Loucy (cell line): Measurements from ENCODE around the gene MUC13.

Experiments used
- H2AFZ ChIP-seq: fragments of 200-600 bp; sonication (generic); 2 replicates; pipeline ENCODE4 v1.6.0; 2016; ENCODE audit warnings: antibody characterized with exemption, mild to moderate bottlenecking, low read length, moderate library complexity
- H3F3A ChIP-seq: fragments of 200-600 bp; 2 replicates; pipeline ENCODE4 v1.6.0; 2016; ENCODE audit warnings: antibody characterized with exemption, low read depth, mild to moderate bottlenecking
- H3K27me3 ChIP-seq: fragments of 200-600 bp; sonication (generic); 2 replicates; pipeline ENCODE4 v1.6.1; 2014; ENCODE audit warnings: low read length, mild to moderate bottlenecking; ENCODE audit not compliant: insufficient read depth, poor library complexity, severe bottlenecking
- H3K36me3 ChIP-seq: fragments of 200-600 bp; sonication (generic); 2 replicates; pipeline ENCODE4 v1.6.1; 2016; ENCODE audit warnings: low read length; ENCODE audit not compliant: insufficient read depth
- H3K4me1 ChIP-seq: fragments of 200-600 bp; sonication (generic); 2 replicates; pipeline ENCODE4 v1.5.1; 2014; ENCODE audit warnings: low read length, mild to moderate bottlenecking; ENCODE audit not compliant: insufficient read depth, poor library complexity, severe bottlenecking
- H3K4me2 ChIP-seq: fragments of 200-600 bp; sonication (generic); 2 replicates; pipeline ENCODE4 v1.6.0; 2014; ENCODE audit warnings: antibody characterized with exemption, low read length, low read depth, mild to moderate bottlenecking; ENCODE audit not compliant: poor library complexity, severe bottlenecking
- H3K4me3 ChIP-seq: fragments of 200-600 bp; sonication (generic); 2 replicates; pipeline ENCODE4 v1.5.1; 2014; ENCODE audit warnings: low read length, mild to moderate bottlenecking, mixed read lengths; ENCODE audit not compliant: poor library complexity, severe bottlenecking
- H3K79me2 ChIP-seq: fragments of 200-600 bp; sonication (generic); 2 replicates; pipeline ENCODE4 v1.6.1; 2014; ENCODE audit warnings: low read length; ENCODE audit not compliant: insufficient read depth
- H3K9ac ChIP-seq: fragments of 200-600 bp; sonication (generic); 2 replicates; pipeline ENCODE4 v1.6.0; 2014; ENCODE audit warnings: mild to moderate bottlenecking, low read depth, low read length, moderate library complexity; ENCODE audit not compliant: poor library complexity, severe bottlenecking
- H3K9me2 ChIP-seq: fragments of 200-600 bp; sonication (generic); replicated peaks from 2 replicates; pipeline ENCODE4 v1.6.1; 2016; ENCODE audit warnings: low read depth, low read length, mixed read lengths
- H3K9me3 ChIP-seq: fragments of 200-600 bp; sonication (generic); 2 replicates; pipeline ENCODE4 v1.6.1; 2014; ENCODE audit warnings: mild to moderate bottlenecking, antibody characterized with exemption, low read length, low read depth; ENCODE audit not compliant: insufficient read depth
- H4K20me1 ChIP-seq: fragments of 200-600 bp; sonication (generic); 2 replicates; pipeline ENCODE4 v1.6.0; 2014; ENCODE audit warnings: antibody characterized with exemption, low read length, mild to moderate bottlenecking; ENCODE audit not compliant: insufficient read depth, poor library complexity, severe bottlenecking
- CTCF ChIP-seq: fragments of 200-600 bp; sonication (generic); conservative IDR thresholded peaks from 2 replicates; pipeline ENCODE4 v1.5.1; 2014; ENCODE audit warnings: mild to moderate bottlenecking, antibody characterized with exemption, low read length
- EZH2phosphoT487 ChIP-seq: fragments of 200-600 bp; IDR thresholded peaks from 2 replicates; pipeline ENCODE4 v1.6.1; 2018; ENCODE audit warnings: antibody characterized with exemption, mild to moderate bottlenecking, moderate library complexity, borderline replicate concordance

MUC13 gene

DNA sequence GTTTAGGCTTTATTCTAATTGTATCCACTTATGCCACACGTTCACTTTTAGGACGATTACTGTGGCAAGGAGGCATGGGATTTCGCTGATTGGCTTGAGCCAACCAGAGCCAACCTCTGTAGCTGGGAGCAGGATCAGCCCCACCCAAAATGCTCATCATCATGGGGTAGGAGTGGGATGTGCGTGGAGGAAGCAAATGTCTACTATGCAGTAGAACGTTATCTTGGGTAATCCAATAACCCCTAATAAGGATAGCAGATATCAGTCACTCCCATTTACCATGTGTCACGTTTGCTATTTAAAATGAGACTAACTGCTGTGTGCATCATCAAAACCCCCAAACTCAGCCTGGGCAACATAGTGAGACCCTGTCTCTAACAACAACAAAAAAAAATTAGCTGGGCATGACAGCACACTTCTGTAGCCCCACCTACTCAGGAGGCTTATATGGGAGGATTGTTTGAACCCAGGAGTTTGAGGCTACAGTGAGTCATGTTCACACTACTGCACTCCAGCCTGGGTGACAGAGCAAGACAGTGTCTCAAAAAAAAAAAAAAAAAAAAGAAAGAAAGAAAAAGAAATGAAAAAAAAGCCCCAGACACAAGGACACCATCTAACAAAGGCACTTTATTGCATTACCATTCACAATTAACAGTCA is 29.6 kb downstream of the MUC13 start:
- Histone ChIP-seq H3K79me2 (no peaks in the 10 kb centered on the region), H3K9me3 (no peaks in the 10 kb centered on the region), H2AFZ (no peak overlapping the region), H3K4me2 (no peak overlapping the region), H3K4me3 (no peak overlapping the region), H3F3A (no peaks in the 10 kb centered on the region), H4K20me1 (no peaks in the 10 kb centered on the region), H3K27me3 (no peaks in the 10 kb centered on the region), H3K4me1 (no peaks in the 10 kb centered on the region), H3K36me3 (no peaks in the 10 kb centered on the region), H3K9me2 (no peaks in the 10 kb centered on the region), H3K9ac (no peak overlapping the region)
- TF ChIP-seq CTCF (no peak), EZH2phosphoT487 (no peak)

GRCh38 chr3:124903896-124904834 is 30.4 kb downstream of the MUC13 start:
- Histone ChIP-seq H3K9ac (no peak overlapping the region), H4K20me1 (no peaks in the 10 kb centered on the region), H3F3A (no peaks in the 10 kb centered on the region), H3K9me3 (no peaks in the 10 kb centered on the region), H3K36me3 (no peaks in the 10 kb centered on the region), H3K79me2 (no peaks in the 10 kb centered on the region), H3K4me3 (no peak overlapping the region), H3K9me2 (no peaks in the 10 kb centered on the region), H3K27me3 (no peaks in the 10 kb centered on the region), H3K4me2 (no peak overlapping the region), H3K4me1 (no peaks in the 10 kb centered on the region), H2AFZ (no peak overlapping the region)
- TF ChIP-seq EZH2phosphoT487 (no peak), CTCF (no peak)

DNA sequence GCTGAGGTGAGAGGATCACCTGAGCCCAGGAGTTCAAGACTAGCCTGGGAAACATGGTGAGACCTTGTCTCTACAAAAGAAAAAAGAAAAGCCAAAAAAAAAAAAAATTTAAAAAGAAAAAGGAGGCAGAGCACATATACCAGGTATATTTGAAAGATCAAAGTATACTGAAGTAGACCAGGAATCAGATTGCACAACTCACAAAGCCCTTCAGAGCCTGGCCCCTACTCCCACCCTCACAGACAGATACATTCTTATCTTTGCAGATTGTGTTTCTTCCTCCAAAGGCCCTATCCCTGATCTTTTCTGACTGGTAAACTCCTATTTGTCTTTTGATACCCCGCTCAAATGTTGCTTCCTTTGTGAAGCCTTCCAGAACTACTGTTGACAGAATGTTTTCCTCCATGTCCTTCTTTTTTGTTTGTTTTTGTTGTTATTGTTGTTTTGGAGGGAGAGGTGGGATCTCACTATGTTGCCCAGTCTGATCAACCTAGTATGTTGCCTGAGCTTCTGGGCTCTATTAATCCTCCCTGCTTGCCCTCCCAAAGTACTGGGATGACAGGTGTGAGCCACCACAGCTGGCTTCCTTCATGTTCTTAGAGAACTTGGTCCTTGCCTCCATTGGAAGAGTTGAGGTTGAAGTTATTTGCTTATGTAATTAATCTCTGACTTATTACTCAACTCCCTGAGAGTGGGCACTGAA is 37.6 kb downstream of the MUC13 start:
- Histone ChIP-seq H3K4me2 (no peak overlapping the region), H3K79me2 (no peaks in the 10 kb centered on the region), H3K9ac (no peak overlapping the region), H4K20me1 (no peaks in the 10 kb centered on the region), H2AFZ (no peak overlapping the region), H3K4me3 (no peak overlapping the region), H3K9me3 (no peaks in the 10 kb centered on the region), H3K4me1 (no peaks in the 10 kb centered on the region), H3K27me3 (no peaks in the 10 kb centered on the region), H3K9me2 (no peaks in the 10 kb centered on the region), H3F3A (no peaks in the 10 kb centered on the region), H3K36me3 (no peaks in the 10 kb centered on the region)
- TF ChIP-seq EZH2phosphoT487 (no peak), CTCF (no peak)
